GM21515 (cell line): ENCODE measurements around the gene RPS2.
A peak's percentile ranks its signal among the peaks of the same experiment; 100 is the strongest.
"Not testable (repeated sequence)": the region's sequence is repeated elsewhere in the genome, so short reads cannot be mapped to it uniquely, and the experiment has no call there.

Experiments used
- ATAC-seq: cut with Tn5 transposase; IDR thresholded peaks from one replicate; pipeline ENCODE4 v1.9.1; 2021; ENCODE audit not compliant: unreplicated experiment

The RPS2 gene

DNA sequence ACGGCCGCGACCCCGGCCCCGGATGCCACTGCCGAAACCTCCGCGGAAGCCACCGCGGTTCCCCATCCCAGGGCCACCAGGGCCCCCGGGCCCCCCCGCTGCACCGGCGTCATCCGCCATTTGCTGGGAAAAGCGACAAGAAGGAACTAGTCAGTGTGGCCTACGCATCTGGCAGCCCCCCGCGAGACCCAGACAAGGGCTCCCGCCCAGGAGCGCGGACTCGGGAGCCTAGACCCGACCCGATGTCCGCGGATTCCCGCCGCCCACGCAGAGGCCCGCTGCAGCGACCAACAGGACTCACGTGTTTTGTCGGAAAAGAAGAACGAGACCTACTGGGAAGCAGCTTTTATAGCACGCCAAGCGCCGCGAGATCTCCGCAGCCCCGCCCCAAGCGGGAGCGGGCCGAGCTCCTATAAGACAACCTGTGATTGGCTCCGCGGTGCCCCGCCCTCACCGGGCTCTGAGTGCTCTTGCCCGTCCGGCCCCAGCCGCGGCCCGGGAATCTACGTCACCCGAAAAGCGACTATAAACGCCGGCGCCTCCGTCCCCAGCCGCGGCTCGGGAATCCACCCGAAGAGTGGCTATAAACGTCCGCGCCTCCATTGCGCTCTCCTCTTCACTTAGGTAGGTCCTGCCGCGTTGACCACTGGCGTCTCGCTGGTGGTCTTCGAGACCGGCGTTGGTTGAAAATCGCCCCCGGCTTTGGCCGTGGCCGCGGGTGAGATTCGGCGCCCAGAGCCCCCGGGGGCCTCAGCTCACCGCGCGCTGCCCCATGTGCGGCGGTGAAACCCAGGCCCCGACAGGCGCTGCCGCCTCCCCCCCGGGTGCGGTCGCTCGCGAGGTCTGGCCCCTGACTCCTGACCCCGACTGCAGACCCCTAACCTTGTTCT lies at the start of gene RPS2:
TSS of gene RPS2 (minus strand) at position 321 of the 890 bp plus-strand sequence. CDS start at position 120, 201 bp downstream.
- ATAC-seq: peak; percentile 70

DNA sequence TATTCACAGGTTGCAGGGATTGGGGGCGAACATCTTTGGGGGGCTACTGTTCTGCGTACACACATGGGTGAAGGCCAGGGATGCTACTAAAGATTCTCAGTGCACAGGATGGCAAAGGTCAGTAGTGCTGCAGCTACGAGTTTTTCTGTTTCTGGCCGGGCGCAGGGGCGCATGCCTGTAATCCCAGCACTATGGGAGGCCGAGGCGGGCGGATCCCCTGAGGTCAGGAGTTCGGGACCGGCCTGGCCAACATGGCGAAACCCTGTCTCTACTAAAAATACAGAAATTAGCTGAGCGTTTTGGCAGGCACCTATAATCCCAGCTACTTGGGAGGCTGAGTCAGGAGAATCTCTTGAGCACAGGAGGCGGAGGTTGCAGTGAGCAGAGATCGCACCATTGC lies 48.9 kb upstream of the RPS2 start:
- ATAC-seq: no peak

DNA sequence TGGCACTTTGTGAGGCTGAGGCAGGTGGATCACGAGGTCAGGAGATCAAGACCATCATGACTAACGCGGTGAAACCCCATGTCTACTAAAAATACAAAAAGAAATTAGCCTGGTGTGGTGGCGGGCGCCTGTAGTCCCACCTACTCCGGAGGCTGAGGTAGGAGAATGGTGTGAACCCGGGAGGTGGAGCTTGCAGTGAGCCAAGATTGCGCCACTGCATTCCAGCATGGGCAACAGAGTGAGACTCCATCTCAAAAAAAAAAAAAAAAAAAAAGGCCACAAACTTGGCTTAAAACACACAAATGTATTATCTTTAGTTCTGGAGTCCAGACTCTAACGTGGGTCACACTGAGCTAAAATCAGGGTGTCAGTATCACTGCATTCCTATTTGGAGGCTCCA lies 47.1 kb upstream of the RPS2 start:
- not testable (repeated sequence) for ATAC-seq

DNA sequence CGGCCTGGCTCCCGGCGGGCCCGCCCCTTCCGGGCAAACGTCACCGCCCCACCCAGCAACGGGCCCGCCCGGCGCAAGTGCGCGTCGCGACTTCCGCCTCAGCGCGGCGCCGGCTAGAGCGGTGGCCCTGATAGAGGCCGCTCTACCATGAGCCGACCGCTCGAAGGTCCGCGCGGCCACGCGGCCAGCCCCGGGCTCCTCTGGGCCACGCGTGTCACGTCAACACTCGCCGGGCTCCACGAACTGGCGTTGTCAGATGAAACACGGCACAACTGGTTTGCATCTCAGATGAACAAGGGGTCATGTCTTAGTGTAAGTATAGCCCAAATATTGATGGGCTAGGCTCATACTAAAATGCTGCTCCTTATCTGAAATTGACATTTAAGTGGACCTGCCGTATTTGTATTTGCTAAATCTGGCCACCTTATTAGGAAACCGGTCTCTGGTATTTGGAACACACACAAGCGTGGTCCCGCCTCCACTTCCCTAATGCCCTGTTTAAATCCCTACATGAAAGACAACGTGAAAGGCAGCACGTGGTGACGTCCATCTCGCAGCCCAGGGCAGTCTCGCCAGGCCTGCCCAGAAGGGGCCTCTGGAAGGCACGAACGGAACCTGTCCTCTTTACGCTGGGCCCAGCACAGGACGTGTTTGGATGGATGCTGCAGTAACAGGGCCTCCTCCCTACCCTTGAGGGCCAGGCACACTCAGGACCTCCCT lies 45.3 kb upstream of the RPS2 start, which contains the start of gene ZNF598:
TSS of gene ZNF598 (minus strand) at position 31 of the 720 bp plus-strand sequence.
- peak; percentile 71 for ATAC-seq

DNA sequence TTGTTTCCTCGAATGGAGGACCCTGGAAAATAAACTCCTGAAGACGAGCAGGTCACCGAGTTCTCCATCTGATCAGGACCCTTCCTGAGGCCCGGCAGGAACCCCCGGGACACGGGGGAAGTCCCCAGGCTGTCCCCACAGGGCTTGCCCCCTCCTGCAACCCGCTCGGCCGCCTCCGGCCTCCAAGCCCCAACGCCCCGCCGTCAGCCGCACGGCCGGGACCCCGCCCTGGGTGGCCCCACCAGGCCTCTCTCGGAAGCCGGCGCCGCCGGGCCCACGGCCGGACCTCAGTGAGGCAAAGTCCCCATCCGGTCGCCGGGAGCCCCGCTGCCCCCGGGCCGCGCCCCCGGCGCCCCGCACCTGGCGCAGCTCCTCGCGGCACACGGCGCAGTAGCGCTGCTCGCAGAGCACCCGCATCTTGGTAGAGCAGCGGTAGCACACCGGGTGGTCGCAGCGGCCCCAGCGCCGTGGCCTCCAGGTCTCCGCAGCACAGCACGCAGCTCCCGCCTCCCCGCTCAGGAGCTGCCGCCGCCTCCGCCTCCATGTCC lies 44.6 kb upstream of the RPS2 start:
- ATAC-seq: peak; percentile 30

DNA sequence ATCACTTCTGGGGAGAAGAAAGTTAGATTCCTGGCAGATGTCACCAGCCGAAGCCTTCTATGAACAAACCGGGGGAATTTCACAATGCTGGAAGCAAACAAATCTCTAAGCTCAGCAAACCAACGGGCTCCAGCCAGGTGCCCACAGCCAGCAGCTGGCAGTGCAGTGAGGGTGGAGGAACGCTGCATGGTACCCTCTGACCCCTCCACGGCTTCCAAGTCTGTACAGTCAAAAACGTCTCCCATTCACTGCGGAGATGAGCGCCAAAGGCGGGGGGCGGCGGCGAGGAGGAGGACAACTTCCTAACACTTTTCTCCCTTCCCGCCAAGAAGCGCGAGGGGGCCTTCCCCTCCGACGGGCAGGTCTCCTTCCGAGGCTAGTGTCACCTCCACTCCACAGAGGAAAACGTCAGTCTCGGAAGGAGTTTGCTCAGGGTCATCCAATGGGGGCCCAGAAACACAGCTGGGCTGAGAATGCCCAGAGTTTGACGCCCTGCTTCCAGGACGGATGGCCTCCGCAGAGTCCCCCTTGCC lies 44.1 kb upstream of the RPS2 start:
- ATAC-seq: no peak

DNA sequence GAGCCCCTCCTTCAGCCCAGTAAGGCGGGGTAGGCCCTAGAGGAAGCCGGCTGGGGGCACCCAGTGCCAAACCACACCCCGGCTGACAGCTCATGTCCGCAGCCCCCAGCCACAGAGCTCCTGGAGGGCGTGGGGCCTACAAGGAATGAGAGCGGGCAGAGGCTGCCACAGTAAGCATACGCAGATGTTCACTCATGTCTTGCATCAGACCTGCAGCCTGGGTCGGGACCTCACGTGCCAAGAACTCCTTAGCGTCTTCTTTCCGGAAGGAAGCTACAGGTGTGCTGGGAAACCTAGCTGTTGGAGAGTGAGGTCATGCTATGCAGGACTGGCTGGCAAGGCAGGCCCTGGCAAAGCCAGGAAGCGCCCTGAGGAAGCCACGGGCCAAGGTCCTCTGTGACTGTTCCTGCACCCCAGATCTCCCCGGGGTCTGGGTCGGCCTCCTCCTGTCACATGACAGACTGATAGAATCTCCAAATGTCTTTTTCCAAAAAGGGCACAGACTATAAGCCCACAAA lies 43.4 kb upstream of the RPS2 start:
- no peak for ATAC-seq

DNA sequence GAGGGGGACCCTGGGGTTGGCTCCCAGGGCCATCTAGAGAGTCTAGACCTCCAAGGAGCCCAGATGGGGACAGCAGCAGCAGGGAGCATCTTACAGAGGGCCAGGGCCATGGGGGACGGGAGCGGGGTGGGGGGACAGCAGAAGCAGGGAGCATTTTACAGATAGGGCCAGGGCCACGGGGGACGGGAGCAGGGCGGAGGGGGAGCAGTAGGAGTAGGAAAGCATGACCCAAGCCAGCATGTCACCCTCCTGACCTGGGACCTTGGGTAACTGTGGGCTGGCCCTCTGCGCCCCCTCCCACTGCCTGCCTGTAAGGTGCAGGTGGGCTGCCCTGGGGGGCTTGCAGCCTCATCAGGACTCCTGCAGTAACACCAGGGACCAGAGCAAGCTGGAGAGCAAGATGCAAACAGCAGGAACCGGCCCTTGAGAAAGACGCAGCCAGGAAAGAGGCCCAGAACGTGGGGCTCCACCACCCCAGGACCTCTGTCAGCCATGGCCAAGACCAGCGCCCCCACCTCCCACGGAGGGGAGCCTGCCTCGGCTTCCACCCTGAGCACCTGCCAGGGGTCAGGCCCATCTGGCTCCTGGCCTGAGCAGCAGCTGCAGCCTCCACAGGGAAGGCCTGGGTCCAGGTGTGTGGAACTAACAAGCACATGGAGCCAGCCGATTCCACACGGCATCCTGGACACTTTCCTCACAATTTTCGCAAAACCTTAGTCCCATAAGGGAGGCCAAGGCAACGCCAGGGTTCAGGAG lies 42.6 kb upstream of the RPS2 start:
- ATAC-seq: no peak

DNA sequence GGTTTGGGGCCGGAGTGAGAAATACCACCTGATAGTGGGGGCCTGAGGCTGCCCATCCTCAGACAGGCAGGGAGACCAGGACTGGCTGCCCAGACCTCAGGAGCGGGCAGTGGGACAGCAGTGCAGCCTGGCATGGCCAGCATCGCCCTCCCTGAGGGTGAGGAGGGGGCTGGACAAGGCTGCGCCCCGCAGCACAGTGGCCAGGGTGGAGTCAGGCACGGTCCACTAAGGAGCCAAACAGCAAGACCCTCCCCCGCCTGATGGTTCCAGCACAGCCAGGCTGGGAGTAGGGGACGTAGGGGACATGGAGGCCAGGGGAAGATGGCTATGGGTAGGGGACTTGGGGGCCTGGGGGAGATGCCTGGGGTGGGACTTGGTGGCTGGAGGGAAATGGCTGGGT lies 41.7 kb upstream of the RPS2 start:
- no peak for ATAC-seq

DNA sequence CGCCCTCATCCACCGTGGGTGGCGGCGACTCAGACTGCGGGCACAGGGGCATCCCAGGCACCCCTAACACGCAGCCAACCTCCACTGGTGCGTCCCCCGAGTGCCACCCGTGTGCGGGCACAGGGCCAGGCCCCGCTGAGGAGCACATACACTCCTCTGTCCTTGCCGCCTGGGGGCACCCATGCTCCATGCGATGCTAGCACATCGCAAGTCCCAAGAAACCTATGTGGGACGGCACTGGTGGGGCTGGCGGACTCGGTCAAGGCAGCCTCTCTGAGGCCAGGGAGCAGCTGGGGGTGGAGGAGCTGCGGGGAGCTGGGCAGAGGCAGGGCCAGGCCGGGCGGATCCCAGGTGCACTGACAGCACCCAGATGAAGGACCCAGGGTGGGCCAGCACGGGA lies 41.0 kb upstream of the RPS2 start:
- ATAC-seq: no peak

DNA sequence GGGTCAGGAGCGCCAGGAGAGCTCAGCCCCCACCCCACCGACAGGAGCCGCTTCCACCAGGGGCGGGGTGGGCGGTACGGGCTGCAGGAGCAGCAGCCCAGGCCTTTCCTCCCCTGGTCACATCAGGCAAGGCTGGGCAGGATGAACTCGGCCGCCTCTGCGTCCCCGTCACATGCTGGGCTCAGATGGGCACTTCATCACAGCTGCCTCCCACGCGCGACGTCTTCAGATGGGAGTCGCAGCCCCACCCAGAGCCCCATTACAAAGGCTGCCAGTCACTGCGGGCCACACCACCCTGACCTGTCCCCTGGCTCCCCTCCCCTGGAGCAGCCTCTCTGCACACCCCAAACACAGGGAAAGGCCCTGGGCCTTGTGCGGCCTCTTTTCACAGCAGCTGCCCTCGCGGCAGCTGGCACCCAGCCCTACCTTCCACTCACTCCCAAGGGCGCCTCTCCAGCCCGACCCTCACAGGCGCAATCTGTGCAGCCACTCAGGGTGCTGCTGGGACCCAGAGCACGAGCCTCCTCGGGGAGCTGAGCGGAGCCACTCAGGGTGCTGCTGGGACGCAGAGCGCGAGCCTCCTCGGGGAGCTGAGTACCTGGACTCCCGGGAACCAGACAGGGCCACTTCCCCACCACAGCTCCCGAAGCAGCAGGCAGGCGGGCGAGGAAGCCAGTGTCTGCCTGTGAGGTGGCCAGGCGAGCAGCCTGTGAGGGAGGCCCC lies 40.3 kb upstream of the RPS2 start:
- ATAC-seq: no peak

DNA sequence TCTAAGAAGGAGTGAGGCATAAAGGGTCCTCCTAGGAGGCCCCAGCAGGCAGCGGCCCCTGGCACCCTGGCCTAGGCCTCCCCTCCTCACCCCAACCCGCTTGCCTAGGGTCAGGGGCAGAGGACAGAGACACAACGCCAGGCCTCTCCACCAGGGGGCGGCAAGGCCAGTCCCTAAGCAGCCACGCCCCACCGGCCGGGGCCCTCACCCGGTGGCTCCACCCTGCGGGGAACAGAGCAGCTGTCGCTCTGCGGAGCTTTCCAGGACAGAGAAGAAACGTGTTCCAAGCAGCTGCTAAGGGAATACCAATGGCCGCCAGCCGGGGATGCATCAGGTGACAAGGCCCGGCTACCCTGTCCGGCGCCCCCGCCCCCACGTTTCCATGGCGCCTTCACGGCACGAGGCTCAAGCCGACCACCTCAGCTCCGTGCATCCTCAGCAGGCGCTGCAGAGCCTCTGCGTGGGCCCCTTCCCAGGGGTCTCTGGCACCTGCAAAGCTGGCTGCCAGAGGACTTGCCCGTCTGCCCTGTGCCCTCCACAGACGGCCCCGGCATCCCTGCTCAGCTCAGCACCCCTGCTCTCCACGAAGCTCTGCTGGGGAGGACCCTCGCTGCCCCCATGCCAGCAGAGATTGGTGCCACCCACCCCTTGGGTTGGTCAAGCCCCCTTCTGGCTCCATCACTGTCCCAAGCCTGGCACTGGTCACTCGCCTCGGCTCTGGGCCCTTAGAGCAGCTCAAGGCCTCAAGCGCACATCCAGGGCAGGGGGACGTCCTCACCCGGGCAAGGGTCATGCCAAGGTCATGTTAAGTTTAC lies 39.4 kb upstream of the RPS2 start:
- ATAC-seq: no peak

DNA sequence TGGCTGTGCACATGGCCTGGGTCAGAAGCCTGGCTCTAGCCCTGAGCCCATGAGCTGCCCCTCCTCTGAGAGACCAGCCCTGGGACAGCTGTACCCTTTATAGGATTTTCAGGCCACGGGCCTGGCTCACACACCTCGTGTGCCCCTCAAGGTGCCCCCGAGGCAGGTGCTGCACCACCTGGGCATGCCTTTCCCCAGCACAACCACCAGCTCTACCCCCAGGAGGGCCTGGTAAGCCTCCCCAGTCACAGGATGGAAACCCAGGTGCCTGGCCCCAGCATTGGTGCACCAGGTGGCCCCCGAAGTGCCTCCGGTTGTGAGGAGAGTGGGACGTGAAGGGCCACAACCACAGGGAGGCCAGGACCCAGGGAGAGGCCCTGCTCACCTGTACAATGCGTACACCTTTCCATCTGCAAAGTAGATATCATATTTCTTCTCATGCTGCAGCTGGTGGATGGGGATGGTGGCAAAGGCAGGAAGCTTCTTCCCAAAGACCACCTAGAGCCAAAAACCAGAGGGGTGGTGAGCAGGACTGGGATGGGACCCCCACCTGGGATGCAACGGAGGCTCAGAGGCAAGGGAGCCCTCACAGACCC lies 38.7 kb upstream of the RPS2 start:
- no peak for ATAC-seq

DNA sequence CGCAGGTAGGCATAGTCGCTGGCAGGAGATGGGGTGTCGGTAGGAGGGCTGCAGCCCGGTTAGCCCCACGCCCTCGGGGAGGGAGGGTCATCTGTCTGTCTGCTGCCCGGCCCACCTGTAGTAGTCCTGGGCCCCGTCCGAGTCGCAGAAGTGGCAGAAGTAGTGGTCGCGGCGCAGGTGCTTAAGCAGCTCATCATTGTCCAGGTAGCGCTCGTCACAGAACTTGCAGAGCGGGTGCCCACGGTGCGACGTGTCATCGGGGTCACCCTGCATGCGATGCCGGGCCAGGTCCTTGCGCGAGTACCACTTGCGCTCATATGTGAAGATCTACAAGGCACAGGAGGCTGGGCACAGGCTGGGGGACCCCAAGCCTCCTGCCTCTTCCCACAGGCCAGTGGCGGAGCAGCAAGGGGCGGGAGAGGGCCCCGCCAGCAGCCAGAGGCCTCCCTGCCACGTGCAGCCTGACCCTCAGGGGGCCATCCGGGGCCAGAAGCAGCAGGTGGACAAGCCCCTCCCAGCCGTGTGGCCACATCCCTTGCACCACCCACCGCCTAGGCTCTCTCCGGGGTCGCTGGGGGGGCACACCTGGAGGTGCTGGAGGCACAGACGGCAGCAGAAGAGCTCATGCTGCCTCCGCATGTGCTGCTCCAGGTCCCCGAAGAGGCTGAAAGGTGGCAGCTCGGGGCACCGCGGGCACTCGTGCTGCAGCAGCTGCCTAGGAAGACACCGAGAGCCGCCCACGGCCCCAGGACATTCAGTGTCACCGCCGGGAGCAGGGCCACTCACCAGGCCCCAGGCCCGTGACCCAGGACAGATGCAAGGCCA lies 38.0 kb upstream of the RPS2 start:
- ATAC-seq: no peak

DNA sequence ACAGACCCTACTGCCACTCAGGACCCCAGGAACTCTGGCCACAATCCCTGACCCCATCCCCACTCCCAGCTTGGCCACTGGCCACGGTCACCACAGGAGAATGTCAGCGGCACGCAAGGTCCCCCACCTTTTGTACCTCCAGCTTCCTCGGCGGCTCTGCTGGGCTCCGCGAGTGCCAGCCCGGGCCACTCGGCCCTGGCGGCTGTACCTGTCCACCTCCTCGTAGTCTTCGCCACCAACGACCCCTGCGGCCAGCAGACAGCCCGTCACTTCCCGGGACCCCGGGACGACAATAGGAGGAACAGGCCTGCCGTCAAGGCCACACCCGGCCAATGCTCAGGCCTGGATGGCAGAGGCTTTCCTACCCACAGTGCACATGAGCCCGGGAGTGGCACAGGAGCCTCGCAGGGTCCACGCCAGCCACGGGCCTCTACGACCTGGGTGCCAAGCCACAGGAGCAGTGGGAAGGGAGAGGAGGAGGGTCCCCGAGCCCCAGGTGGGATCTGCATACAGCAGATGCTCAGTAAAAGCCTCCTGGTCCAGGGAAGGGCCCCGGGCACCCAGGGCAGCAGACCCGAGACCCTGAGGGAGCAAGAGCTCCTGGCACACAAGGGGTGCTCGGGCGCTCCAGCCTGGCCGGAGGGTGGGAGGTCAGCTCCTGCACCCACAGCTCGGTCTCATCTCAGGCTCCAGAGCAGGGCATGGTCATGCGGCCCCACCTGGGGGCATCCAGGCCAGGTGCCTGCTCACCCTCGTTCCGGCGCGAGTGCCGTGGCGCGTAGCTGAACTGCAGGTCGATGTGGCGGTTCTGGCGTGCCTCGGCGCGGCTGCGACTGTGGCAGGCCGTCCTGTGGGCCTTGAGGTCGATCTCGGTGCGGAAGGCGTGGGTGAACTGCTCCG lies 37.1 kb upstream of the RPS2 start:
- ATAC-seq: no peak

DNA sequence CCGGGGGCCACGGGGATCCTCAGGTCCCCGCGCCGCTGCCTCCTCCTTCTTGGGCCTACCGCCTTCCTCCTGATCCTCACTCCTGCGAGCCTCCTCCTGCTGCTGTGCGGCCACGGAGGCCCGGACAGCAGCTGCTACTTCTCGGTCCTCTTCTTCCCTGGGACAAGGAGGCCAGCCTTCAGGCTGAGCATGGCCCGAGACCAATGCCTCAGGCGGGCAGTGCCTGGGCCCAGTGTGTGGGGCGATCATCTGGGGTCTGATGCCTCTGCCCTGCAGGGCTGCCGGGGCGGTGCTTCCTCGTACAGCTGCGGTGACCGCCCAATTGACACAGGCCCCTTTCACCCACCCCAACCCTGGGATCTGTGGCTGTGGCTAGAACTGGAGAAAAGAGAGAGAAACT lies 36.4 kb upstream of the RPS2 start:
- ATAC-seq: no peak
